CD14-positive monocyte (primary cell): ENCODE measurements around the gene SIGLEC5. TPM values are rescaled to one million over a fixed set of nuclear protein-coding genes. Genes with fewer than 3 reads are reported as not detected.

Experiments used
- DNase-seq, 3 donors: peaks; one replicate each; pipeline ENCODE4 v3.0.0-alpha.2; 2011 to 2022
- H2AFZ ChIP-seq: 2 replicates; pipeline ENCODE4 v1.6.0; 2012; ENCODE audit warnings: mild to moderate bottlenecking, low read depth, low read length, inconsistent platforms; ENCODE audit not compliant: insufficient read depth, poor library complexity, severe bottlenecking
- H3K27ac ChIP-seq, 2 donors: 1 replicate in 1 of 2; 2 replicates in 1 of 2; pipeline ENCODE4 v1.5.1; 2012 to 2013; ENCODE audit warnings: low read length in 2 of 2, control low read depth in 1 of 2, inconsistent platforms in 1 of 2, low read depth in 1 of 2, mild to moderate bottlenecking in 1 of 2
- H3K27me3 ChIP-seq, 2 donors: one replicate each; pipeline versions ENCODE4 v1.6.0 to v1.6.1; 2011 to 2013; ENCODE audit warnings: low read length in 2 of 2; ENCODE audit not compliant: control insufficient read depth in 2 of 2, insufficient read depth in 2 of 2
- H3K36me3 ChIP-seq, 2 donors: replicated peaks in 1 of 2; 1 replicate in 1 of 2; 2 replicates in 1 of 2; pipeline versions ENCODE4 v1.5.1 to v1.6.1; 2012 to 2013; ENCODE audit warnings: low read length in 2 of 2, control low read depth in 1 of 2, inconsistent platforms in 1 of 2, mild to moderate bottlenecking in 1 of 2; ENCODE audit not compliant: insufficient read depth in 2 of 2, control insufficient read depth in 1 of 2
- H3K4me1 ChIP-seq, 2 donors: 1 replicate in 1 of 2; 2 replicates in 1 of 2; pipeline versions ENCODE4 v1.5.1 to v1.6.1; 2012 to 2013; ENCODE audit warnings: low read length in 2 of 2, control low read depth in 1 of 2, inconsistent platforms in 1 of 2, mild to moderate bottlenecking in 1 of 2, moderate library complexity in 1 of 2; ENCODE audit not compliant: insufficient read depth in 2 of 2, control insufficient read depth in 1 of 2
- H3K4me2 ChIP-seq: replicated peaks from 2 replicates; pipeline ENCODE3; 2012; ENCODE audit warnings: low read length, moderate library complexity, mild to moderate bottlenecking; ENCODE audit not compliant: poor library complexity, severe bottlenecking; ENCODE audit errors: extremely low read depth
- H3K4me3 ChIP-seq, 3 experiments: fragments of 200-600 bp in 1 of 3; sonication (generic) in 1 of 3; replicated peaks in 1 of 3; 1 replicate in 2 of 3; 2 replicates in 1 of 3; pipeline ENCODE4 v1.5.1; 2011 to 2013; ENCODE audit warnings: low read length in 3 of 3, mild to moderate bottlenecking in 3 of 3, control low read depth in 2 of 3, low read depth in 2 of 3, inconsistent platforms in 1 of 3, moderate library complexity in 1 of 3
- H3K79me2 ChIP-seq: 2 replicates; pipeline ENCODE4 v1.6.0; 2012; ENCODE audit warnings: mild to moderate bottlenecking, control low read depth, inconsistent platforms, low read length, moderate library complexity; ENCODE audit not compliant: insufficient read depth
- H3K9ac ChIP-seq: 2 replicates; pipeline ENCODE4 v1.6.0; 2017; ENCODE audit warnings: low read length, mild to moderate bottlenecking; ENCODE audit not compliant: insufficient read depth, poor library complexity, severe bottlenecking
- H3K9me3 ChIP-seq, 2 donors: replicated peaks in 1 of 2; 1 replicate in 1 of 2; 2 replicates in 1 of 2; pipeline versions ENCODE4 v1.5.1 to v1.6.1; 2012 to 2013; ENCODE audit warnings: low read length in 2 of 2, control low read depth in 1 of 2; ENCODE audit not compliant: control insufficient read depth in 1 of 2, insufficient read depth in 1 of 2
- H4K20me1 ChIP-seq: 2 replicates; pipeline ENCODE4 v1.6.0; 2012; ENCODE audit warnings: mild to moderate bottlenecking, low read length, control low read depth, moderate library complexity; ENCODE audit not compliant: insufficient read depth
- H3K27ac Mint-ChIP-seq, 7 donors: one replicate each; pipeline ENCODE4 v1.8.0; 2020; ENCODE audit warnings: mild to moderate bottlenecking in 7 of 7, mixed read lengths in 7 of 7, moderate library complexity in 6 of 7, inconsistent platforms in 2 of 7
- H3K27me3 Mint-ChIP-seq, 3 donors: one replicate each; pipeline ENCODE4 v1.8.0; 2021 to 2022; ENCODE audit warnings: low read depth in 3 of 3, mild to moderate bottlenecking in 3 of 3, mixed read lengths in 3 of 3, moderate library complexity in 3 of 3, inconsistent platforms in 1 of 3
- H3K36me3 Mint-ChIP-seq, 2 donors: one replicate each; pipeline ENCODE4 v1.8.0; 2020; ENCODE audit warnings: mixed read lengths in 2 of 2, inconsistent platforms in 1 of 2, mild to moderate bottlenecking in 1 of 2
- H3K4me1 Mint-ChIP-seq: one replicate; pipeline ENCODE4 v1.8.0; 2020; ENCODE audit warnings: mild to moderate bottlenecking, mixed read lengths
- H3K4me3 Mint-ChIP-seq, 2 donors: one replicate each; pipeline ENCODE4 v1.8.0; 2020; ENCODE audit warnings: mild to moderate bottlenecking in 2 of 2, mixed read lengths in 2 of 2, moderate library complexity in 1 of 2
- H3K9me3 Mint-ChIP-seq, 7 donors: one replicate each; pipeline ENCODE4 v1.8.0; 2020 to 2022; ENCODE audit warnings: mixed read lengths in 7 of 7, mild to moderate bottlenecking in 6 of 7, moderate library complexity in 6 of 7, inconsistent platforms in 2 of 7
- WGBS: methylation state at CpG from one replicate; pipeline ENCODE4 v1.1.5; 2013; ENCODE audit warnings: missing lambda C conversion rate; ENCODE audit not compliant: insufficient coverage; 5-methylcytosine and 5-hydroxymethylcytosine counted together
- intact Hi-C, 2 donors: fragments of 100-400 bp; cut with micrococcal nuclease; formaldehyde crosslinking; loops; one replicate each; pipeline versions ENCODE4 v1.15.0 to v1.15.1; 2023
- polyA plus RNA-seq, 3 donors: library from polyadenylated mRNA; depleted of rRNA in 1 of 3; unstranded in 2 of 3; stranded (reverse) in 1 of 3; fragments of 300-500 nt in 2 of 3; fragments of >200 nt in 1 of 3; fragmentation: Illumina TruSeq in 2 of 3; gene quantifications; 1 replicate in 2 of 3; 2 replicates in 1 of 3; pipeline ENCODE4 v1.2.3, GENCODE V29; 2012 to 2021
- TF ChIP-seq, protein P1 (sequence below): fragments of 200-600 bp; IDR thresholded peaks from one replicate; pipeline ENCODE4 v1.8.0; 2022; ENCODE audit warnings: antibody characterized with exemption, mild to moderate bottlenecking

SIGLEC5 gene
- polyA plus RNA-seq, 3 donors: 10.2 to 12.6 TPM; not detected in 1

- Histone ChIP-seq H3K9me3 (no peaks in the 10 kb centered on the region), H3K4me2 (peak within 1 kb of the TSS; percentile 96), H3K4me1 (peaks cover 16 to 24% of the 10 kb centered on the region in 2 donors), H3K9ac (peak within 1 kb of the TSS; percentile 51), H2AFZ (peak within 1 kb of the TSS; percentile 82), H3K4me3 (peak within 1 kb of the TSS; percentile 76 to 91 (median 84)), H3K79me2 (peaks cover 30% of the 10 kb centered on the region), H3K36me3 (peaks cover 15 to 22% of the 10 kb centered on the region in 2 donors), H3K27me3 (no peaks in the 10 kb centered on the region), H4K20me1 (no peaks in the 10 kb centered on the region), H3K27ac (peak within 1 kb of the TSS in 1 of 2 donors; percentile 32)
- H3K36me3 Mint-ChIP-seq: peaks cover 23 to 25% of the 10 kb centered on the region in 2 donors
- peak; percentile 79 to 90 (median 88) for DNase-seq
- peaks cover 0 to 5% (median 2%) of the 10 kb centered on the region in 3 donors for H3K27me3 Mint-ChIP-seq
- H3K4me3 Mint-ChIP-seq: peak within 1 kb of the TSS; percentile 92 to 95
- H3K4me1 Mint-ChIP-seq: peaks cover 25% of the 10 kb centered on the region
- WGBS: under 1% methylated on average over 25 of the region's 30 CpGs
- H3K27ac Mint-ChIP-seq: peak within 1 kb of the TSS in 6 of 7 donors; percentile 35 to 86 (median 44)
- peaks cover 0 to 3% (median 0%) of the 10 kb centered on the region in 7 donors for H3K9me3 Mint-ChIP-seq
- TF ChIP-seq, protein P1, sequence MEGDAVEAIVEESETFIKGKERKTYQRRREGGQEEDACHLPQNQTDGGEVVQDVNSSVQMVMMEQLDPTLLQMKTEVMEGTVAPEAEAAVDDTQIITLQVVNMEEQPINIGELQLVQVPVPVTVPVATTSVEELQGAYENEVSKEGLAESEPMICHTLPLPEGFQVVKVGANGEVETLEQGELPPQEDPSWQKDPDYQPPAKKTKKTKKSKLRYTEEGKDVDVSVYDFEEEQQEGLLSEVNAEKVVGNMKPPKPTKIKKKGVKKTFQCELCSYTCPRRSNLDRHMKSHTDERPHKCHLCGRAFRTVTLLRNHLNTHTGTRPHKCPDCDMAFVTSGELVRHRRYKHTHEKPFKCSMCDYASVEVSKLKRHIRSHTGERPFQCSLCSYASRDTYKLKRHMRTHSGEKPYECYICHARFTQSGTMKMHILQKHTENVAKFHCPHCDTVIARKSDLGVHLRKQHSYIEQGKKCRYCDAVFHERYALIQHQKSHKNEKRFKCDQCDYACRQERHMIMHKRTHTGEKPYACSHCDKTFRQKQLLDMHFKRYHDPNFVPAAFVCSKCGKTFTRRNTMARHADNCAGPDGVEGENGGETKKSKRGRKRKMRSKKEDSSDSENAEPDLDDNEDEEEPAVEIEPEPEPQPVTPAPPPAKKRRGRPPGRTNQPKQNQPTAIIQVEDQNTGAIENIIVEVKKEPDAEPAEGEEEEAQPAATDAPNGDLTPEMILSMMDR: no peak
- intact Hi-C loops: no loop called here
Measured at GRCh38 chr19:51570962-51571575, 59.1 kb downstream of the SIGLEC5 start, which contains the start of gene ZNF175. ZNF175 (plus strand) TSS chr19:51571283; CDS start chr19:51573330, 2,047 bp downstream.

DNA sequence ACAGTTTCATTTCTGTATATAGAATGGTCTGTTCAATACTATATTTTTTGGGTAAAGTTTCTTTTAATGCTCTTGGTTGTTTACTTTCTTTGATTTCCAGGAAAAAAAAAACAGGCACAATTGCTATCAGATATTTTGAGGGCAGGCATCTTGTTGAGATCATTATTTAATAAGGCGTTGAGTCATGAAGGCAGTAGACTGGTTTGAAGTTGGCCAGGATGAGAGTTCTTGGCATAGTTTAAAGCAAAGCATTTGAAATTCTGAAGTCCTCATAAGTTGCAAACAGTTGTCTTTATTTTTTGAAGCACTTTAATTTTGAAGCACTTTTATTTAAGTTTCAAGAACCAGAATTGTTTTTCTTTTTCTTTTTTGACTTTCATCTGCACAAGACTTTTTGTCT, 61.7 kb downstream of the SIGLEC5 start:
- H3K4me3 Mint-ChIP-seq: no peak overlapping the region
- Histone ChIP-seq H4K20me1 (no peaks in the 10 kb centered on the region), H3K36me3 (peaks cover 4 to 8% of the 10 kb centered on the region in 2 donors), H3K9ac (no peak overlapping the region), H3K27ac (no peak overlapping the region), H3K27me3 (no peaks in the 10 kb centered on the region), H3K4me3 (no peak overlapping the region), H3K4me1 (peaks cover 35 to 48% of the 10 kb centered on the region in 2 donors), H3K4me2 (no peak overlapping the region), H3K79me2 (peaks cover 22% of the 10 kb centered on the region), H2AFZ (no peak overlapping the region), H3K9me3 (no peaks in the 10 kb centered on the region)
- TF ChIP-seq, protein P1: no peak
- DNase-seq: no peak
- H3K27ac Mint-ChIP-seq: no peak overlapping the region
- peaks cover 7 to 11% (median 11%) of the 10 kb centered on the region in 3 donors for H3K27me3 Mint-ChIP-seq
- peaks cover 6% of the 10 kb centered on the region in 2 donors for H3K36me3 Mint-ChIP-seq
- peaks cover 0 to 3% (median 0%) of the 10 kb centered on the region in 7 donors for H3K9me3 Mint-ChIP-seq
- intact Hi-C loops: no loop called here
- H3K4me1 Mint-ChIP-seq: peaks cover 45% of the 10 kb centered on the region
- WGBS: 80% methylated on average over 1 of the region's 1 CpG
